Heart right ventricle (tissue), 16 donors: ENCODE data around the gene RBPJL. TPM values are rescaled to one million over a fixed set of nuclear protein-coding genes. Genes with fewer than 3 reads are reported as not detected.

Experiments used
- ATAC-seq, 8 donors: fragments of 200-7000 bp; cut with Tn5 transposase; one replicate each; pipeline ENCODE4 v1.9.1; 2020; ENCODE audit warnings: mild to moderate bottlenecking in 8 of 8, moderate library complexity in 8 of 8, moderate number of reproducible peaks in 1 of 8
- DNase-seq, 2 donors: peaks; one replicate each; pipeline ENCODE4 v3.0.0-alpha.2; 2020
- H3K27ac ChIP-seq, 10 donors: fragments of 200-600 bp; sonication (generic) in 2 of 10; one replicate each; pipeline versions ENCODE4 v1.5.0 to v1.8.0; 2020 to 2022; ENCODE audit warnings: mild to moderate bottlenecking in 3 of 10
- H3K27me3 ChIP-seq, 7 donors: fragments of 200-600 bp; one replicate each; pipeline ENCODE4 v1.8.0; 2021 to 2022; ENCODE audit warnings: mild to moderate bottlenecking in 2 of 7
- H3K36me3 ChIP-seq, 9 donors: fragments of 200-600 bp; sonication (generic) in 1 of 9; one replicate each; pipeline versions ENCODE4 v1.5.0 to v1.8.0; 2020 to 2022; ENCODE audit warnings: mild to moderate bottlenecking in 2 of 9
- H3K4me1 ChIP-seq, 9 donors: fragments of 200-600 bp; sonication (generic) in 1 of 9; one replicate each; pipeline versions ENCODE4 v1.5.0 to v1.8.0; 2020 to 2022; ENCODE audit warnings: mild to moderate bottlenecking in 4 of 9
- H3K4me3 ChIP-seq, 10 donors: fragments of 200-600 bp; sonication (generic) in 2 of 10; one replicate each; pipeline versions ENCODE4 v1.5.0 to v1.8.0; 2020 to 2022; ENCODE audit warnings: mild to moderate bottlenecking in 7 of 10, moderate library complexity in 2 of 10
- H3K9me3 ChIP-seq, 11 donors: fragments of 200-600 bp in 10 of 11; sonication (generic) in 2 of 11; one replicate each; pipeline versions ENCODE4 v1.5.0 to v1.8.0; 2013 to 2022; ENCODE audit warnings: mild to moderate bottlenecking in 2 of 11, control low read depth in 1 of 11, moderate library complexity in 1 of 11
- WGBS, 2 donors: extraction: QIAGEN DNeasy Blood & Tissue Kit; methylation state at CpG; one replicate each; pipeline ENCODE4 v1.1.7; 2013; ENCODE audit warnings: inconsistent platforms in 1 of 2; 5-methylcytosine and 5-hydroxymethylcytosine counted together
- intact Hi-C, 10 donors: fragments of 100-400 bp; cut with DNase I; formaldehyde crosslinking; loops; one replicate each; pipeline versions ENCODE4 v1.11.1 to v1.14.2; 2022
- polyA plus RNA-seq, 2 donors: library from polyadenylated mRNA; stranded (reverse); fragments of 200-250 nt; gene quantifications; one replicate each; pipeline ENCODE4 v1.2.3, GENCODE V29; 2013
- total RNA-seq, 10 donors: library from RNA; stranded (reverse); fragmentation: NEBNext Ultra II Directional in 3 of 10; extraction: Animal tissue kit (Norgen Biotek cat#: 25700) in 3 of 10; gene quantifications; one replicate each; pipeline versions ENCODE4 v1.2.1 to v1.2.4, GENCODE V29; 2021 to 2023
- TF ChIP-seq, protein P1 (sequence below), 9 donors: fragments of 200-600 bp; sonication (generic) in 2 of 9; IDR thresholded peaks; one replicate each; pipeline versions ENCODE4 v1.5.0 to v1.8.0; 2021 to 2022; ENCODE audit warnings: antibody characterized with exemption in 9 of 9, mild to moderate bottlenecking in 5 of 9, moderate library complexity in 1 of 9
- donor health status: Arrhythmogenic right ventricular cardiomyopathy.
- donor health status: ischemic (EF 13 %, LVEDD 7.1; RV severe dilation, severe dysfunction).
- donor health status: healthy with polysubstance abuse.
- donor health status: DM: no; HTN: yes; CAD: no.
- donor health status: DM: no; HTN: no; CAD: no.
- donor health status: ischemic (EF 25% LVEDD 6.9; RV normal size, moderate dysfunction).
- donor health status: ischemic (EF 25% LVEDD 5.7; RV mildly dilated, moderate dysfunction).
- donor health status: healthy.
- donor health status: DM: yes; HTN: yes; CAD: no.
- donor health status: Ischemic cardiomyopathy.
- donor health status: ischemic (EF 35%, LVEDD 5.7; RV mildly dilated, moderate dysfunction).
- donor health status: nonischemic (EF 11% LVEDD 7.7; RV severe dilation, severe dysfunction).
- donor health status: DM: yes; HTN: yes; CAD: no.
- donor health status: PGD.
- donor health status: ischemic (EF 29% LVEDD 5.4; RV normal size, mild dysfunction).
- donor health status: nonischemic (EF 23%, LVEDD 6.1; RV moderate dilation, normal function).

The RBPJL gene
- total and polyA plus RNA-seq, 12 donors: 0.06 TPM; not detected in 11

DNA sequence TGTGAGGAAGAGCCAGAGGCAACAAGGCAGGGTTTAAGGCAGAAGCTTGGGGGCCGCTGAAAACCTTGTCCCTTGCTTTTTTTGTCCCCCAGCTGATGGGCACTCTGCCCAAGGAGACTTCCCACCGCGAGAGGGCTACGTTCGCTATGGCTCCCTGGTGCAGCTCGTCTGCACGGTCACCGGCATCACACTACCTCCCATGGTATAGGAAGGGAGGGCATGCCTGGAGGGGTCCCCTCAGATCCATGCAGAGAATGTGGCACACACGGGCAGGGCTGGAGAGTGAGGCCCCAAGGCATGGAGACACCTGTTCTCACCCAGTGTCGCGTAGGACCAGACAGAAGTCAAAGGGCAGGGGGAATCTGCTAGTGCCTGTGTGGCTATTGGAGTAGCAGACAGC lies 7.3 kb downstream of the RBPJL start:
- ATAC-seq: no peak

DNA sequence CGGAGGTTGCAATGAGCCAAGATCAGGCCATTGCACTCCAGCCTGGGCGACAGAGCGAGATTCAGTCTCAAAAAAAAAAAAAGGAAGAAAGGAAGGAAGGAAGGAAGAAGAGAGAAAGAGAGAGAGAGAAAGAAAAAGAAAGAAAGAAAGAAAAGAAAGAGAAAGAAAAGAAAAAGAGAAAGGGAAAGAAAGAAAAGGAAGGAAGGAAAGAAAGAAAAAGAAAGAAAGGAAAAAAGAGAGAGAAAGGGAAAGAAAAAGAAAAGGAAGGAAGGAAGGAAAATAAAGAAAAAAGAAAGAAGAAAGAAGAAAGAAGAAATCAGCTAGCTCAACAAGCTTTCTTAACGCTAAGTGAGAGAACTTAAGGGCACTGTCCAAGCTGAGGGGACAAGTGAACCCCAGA lies 9.0 kb downstream of the RBPJL start:
- 86 to 88% methylated on average over 4 of the region's 4 CpGs for WGBS, 2 donors
- no peak overlapping the region for H3K4me3 ChIP-seq
- TF ChIP-seq, protein P1, sequence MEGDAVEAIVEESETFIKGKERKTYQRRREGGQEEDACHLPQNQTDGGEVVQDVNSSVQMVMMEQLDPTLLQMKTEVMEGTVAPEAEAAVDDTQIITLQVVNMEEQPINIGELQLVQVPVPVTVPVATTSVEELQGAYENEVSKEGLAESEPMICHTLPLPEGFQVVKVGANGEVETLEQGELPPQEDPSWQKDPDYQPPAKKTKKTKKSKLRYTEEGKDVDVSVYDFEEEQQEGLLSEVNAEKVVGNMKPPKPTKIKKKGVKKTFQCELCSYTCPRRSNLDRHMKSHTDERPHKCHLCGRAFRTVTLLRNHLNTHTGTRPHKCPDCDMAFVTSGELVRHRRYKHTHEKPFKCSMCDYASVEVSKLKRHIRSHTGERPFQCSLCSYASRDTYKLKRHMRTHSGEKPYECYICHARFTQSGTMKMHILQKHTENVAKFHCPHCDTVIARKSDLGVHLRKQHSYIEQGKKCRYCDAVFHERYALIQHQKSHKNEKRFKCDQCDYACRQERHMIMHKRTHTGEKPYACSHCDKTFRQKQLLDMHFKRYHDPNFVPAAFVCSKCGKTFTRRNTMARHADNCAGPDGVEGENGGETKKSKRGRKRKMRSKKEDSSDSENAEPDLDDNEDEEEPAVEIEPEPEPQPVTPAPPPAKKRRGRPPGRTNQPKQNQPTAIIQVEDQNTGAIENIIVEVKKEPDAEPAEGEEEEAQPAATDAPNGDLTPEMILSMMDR (IDR thresholded peaks at IDR 0.05): no peak
- no peak for ATAC-seq
- no peak overlapping the region for H3K27ac ChIP-seq
- peaks cover 0 to 14% (median 4%) of the 10 kb centered on the region in 9 donors for H3K4me1 ChIP-seq
- DNase-seq: no peak
- intact Hi-C loops: loop anchor here in 5 of 10 donors (2.0 to 5.0 kb wide), 5 partner anchors 122 to 457 kb away; no protein-coding TSS in a partner anchor
- peaks cover 0 to 69% (median 59%) of the 10 kb centered on the region in 7 donors for H3K27me3 ChIP-seq
- no peaks in the 10 kb centered on the region for H3K36me3 ChIP-seq
- no peaks in the 10 kb centered on the region for H3K9me3 ChIP-seq

More for the DNA sequence above, 7.3 kb downstream of the RBPJL start:
- Histone ChIP-seq H3K4me3 (no peak overlapping the region), H3K36me3 (no peaks in the 10 kb centered on the region), H3K27ac (no peak overlapping the region), H3K9me3 (no peaks in the 10 kb centered on the region), H3K4me1 (peaks cover 0 to 5% (median 0%) of the 10 kb centered on the region in 9 donors), H3K27me3 (peaks cover 0 to 81% (median 59%) of the 10 kb centered on the region in 7 donors)
- TF ChIP-seq, protein P1 (IDR thresholded peaks at IDR 0.05): no peak
- WGBS, 2 donors: 81 to 83% methylated on average over 11 of the region's 11 CpGs
- no peak for DNase-seq
- intact Hi-C loops: no loop called here

DNA sequence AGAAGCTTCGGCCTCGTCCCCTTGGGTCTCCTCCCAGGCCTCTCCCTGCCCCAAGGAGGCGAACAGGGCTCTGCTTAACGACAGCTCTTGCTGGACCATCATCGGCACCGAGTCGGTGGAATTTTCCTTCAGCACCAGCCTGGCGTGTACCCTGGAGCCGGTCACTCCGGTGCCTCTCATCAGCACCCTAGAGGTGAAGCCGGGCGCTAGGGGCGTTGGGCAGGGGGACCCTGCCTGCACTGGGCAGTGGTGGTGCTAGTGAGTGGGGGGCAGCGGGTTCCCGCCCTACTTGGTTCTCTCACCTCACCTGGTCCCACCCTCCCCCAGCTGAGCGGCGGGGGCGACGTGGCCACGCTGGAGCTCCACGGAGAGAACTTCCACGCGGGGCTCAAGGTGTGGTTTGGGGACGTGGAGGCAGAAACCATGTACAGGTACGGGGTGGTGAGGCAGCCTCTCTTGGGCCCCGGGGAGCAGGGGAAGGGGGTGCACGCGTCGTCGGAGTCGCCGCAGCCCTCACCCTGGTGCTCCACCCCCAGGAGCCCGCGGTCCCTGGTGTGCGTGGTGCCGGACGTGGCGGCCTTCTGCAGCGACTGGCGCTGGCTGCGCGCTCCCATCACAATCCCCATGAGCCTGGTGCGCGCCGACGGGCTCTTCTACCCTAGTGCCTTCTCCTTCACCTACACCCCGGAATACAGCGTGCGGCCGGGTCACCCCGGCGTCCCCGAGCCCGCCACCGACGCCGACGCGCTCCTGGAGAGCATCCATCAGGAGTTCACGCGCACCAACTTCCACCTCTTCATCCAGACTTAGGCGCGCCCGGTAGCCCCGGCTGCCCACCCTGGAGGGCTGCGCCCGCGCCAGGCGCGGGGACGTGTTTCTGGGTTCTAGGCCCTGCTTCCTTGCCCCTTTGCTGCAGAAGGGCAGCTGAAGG lies 9.8 kb downstream of the RBPJL start:
- Histone ChIP-seq H3K9me3 (no peaks in the 10 kb centered on the region), H3K4me1 (peaks cover 0 to 17% (median 4%) of the 10 kb centered on the region in 9 donors), H3K27me3 (peaks cover 0 to 62% (median 54%) of the 10 kb centered on the region in 7 donors), H3K36me3 (no peaks in the 10 kb centered on the region), H3K27ac (no peak overlapping the region), H3K4me3 (no peak overlapping the region)
- ATAC-seq (no peak), DNase-seq (no peak)
- TF ChIP-seq, protein P1 (IDR thresholded peaks at IDR 0.05): no peak
- intact Hi-C loops: loop anchor here in 5 of 10 donors (2.0 to 5.0 kb wide), 5 partner anchors 121 to 456 kb away; no protein-coding TSS in a partner anchor
- 19 to 21% methylated on average over 71 of the region's 71 CpGs for WGBS, 2 donors

DNA sequence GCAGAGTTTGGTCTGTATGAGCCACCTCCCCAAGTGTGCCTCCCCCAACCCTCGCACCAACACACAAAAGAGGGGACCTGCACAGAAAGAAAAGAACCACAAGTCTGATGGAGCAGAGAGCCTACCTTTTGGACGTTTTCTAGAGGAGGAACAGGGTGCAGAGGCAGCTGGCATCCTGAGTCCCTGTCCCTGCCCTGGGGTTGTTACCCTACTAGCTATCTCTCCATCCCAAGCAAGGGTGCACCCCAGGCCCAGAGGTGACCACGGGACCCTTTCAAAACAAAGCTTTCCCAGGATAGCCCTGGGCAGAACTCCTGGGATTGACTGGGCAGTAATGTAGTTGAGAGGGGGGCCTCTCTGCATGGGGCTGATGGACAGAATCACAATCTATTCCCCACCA lies 11.2 kb downstream of the RBPJL start:
- Histone ChIP-seq H3K27ac (no peak overlapping the region), H3K4me1 (peaks cover 0 to 12% (median 0%) of the 10 kb centered on the region in 9 donors), H3K4me3 (no peak overlapping the region), H3K36me3 (no peaks in the 10 kb centered on the region), H3K27me3 (peaks cover 0 to 48% (median 41%) of the 10 kb centered on the region in 7 donors), H3K9me3 (no peaks in the 10 kb centered on the region)
- DNase-seq: no peak
- ATAC-seq: no peak
- 66 to 70% methylated on average over 3 of the region's 3 CpGs for WGBS, 2 donors
- intact Hi-C loops: loop anchor here in 8 of 10 donors (2.0 to 5.0 kb wide), 6 partner anchors 119 to 454 kb away; no protein-coding TSS in a partner anchor
- TF ChIP-seq, protein P1 (IDR thresholded peaks at IDR 0.05): no peak
